ENCODE data around the gene CDCP1. TPM values are rescaled to one million over a fixed set of nuclear protein-coding genes. Genes with fewer than 3 reads are reported as not detected.

CDCP1 gene
- total RNA-seq, 6 experiments from 2014 or later, result 0.78 to 2.1 (median 1.7) TPM

DNA sequence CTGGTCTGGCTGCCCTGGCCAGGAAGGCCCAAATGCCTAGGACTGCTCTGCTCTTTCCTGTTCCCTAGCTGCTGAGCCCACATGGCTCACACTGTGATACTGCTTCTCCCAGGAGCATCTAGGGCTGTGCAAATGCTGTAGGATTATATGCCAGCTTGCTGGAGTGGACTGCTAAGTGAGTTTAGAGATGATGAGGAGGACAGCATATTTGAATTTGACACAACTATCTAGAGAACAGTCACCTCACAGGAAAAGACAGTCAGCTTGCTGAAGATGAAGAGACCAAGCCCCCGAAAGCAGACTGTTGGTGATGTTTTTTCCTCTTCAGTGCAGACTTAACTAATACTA lies 80.8 kb downstream of the CDCP1 start:
- no peaks in the 10 kb centered on the region for H3K36me3 Mint-ChIP-seq (ENCODE audit: low read depth)
- no peaks in the 10 kb centered on the region for H3K9me3 Mint-ChIP-seq
- TF ChIP-seq, protein P1, sequence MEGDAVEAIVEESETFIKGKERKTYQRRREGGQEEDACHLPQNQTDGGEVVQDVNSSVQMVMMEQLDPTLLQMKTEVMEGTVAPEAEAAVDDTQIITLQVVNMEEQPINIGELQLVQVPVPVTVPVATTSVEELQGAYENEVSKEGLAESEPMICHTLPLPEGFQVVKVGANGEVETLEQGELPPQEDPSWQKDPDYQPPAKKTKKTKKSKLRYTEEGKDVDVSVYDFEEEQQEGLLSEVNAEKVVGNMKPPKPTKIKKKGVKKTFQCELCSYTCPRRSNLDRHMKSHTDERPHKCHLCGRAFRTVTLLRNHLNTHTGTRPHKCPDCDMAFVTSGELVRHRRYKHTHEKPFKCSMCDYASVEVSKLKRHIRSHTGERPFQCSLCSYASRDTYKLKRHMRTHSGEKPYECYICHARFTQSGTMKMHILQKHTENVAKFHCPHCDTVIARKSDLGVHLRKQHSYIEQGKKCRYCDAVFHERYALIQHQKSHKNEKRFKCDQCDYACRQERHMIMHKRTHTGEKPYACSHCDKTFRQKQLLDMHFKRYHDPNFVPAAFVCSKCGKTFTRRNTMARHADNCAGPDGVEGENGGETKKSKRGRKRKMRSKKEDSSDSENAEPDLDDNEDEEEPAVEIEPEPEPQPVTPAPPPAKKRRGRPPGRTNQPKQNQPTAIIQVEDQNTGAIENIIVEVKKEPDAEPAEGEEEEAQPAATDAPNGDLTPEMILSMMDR (IDR thresholded peaks at IDR 0.05), result no peak
- DNase-seq, result no peak
- no peaks in the 10 kb centered on the region for H3K27me3 Mint-ChIP-seq (ENCODE audit: insufficient read depth)
- H3K27ac Mint-ChIP-seq, result peak overlapping the region; percentile 94
- no peak overlapping the region for H3K4me3 Mint-ChIP-seq
- peaks cover 61% of the 10 kb centered on the region for H3K4me1 Mint-ChIP-seq (ENCODE audit: low read depth)

DNA sequence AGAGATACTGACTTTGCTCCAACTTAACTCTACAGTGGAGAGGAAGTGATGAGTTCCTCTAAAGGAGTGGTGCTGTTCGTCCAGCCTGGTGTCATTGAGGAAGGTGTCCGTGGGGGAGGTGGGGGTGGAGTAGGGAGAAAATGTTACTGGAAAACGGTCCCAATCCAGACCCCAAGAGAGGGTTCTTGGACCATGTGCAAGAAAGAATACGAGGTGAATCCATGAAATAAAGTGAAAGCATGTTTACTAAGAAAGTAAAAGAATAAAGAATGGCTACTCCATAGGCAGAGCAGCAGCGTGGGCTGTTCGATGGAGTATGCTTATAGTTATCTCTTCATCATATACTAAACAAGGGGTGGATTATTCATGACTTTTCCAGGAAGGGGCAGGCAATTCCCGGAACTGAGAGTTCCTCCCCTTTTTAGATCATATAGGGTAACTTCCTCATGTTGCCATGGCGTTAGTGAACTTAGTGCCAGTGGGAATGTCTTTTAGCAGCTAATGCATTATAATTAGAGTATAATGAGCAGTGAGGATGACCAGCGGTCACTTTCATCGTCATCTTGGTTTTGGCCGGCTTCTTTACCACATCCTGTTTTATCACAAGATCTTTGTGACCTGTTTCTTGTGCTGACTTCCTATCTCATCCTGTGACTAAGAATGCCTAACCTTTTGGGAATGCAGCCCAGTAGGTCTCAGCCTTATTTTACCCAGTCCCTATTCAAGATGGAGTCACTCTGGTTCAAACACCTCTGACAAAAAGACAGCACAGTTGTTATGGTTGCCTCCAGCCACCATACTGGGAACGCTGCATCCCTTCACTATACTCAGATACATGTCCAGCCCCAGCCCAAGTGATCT lies 81.4 kb downstream of the CDCP1 start:
- peak; percentile 94 for DNase-seq
- Mint-ChIP-seq H3K27ac (peak overlapping the region; percentile 94), H3K36me3 (ENCODE audit: low read depth) (no peaks in the 10 kb centered on the region), H3K4me3 (peak overlapping the region; percentile 75), H3K9me3 (no peaks in the 10 kb centered on the region), H3K4me1 (ENCODE audit: low read depth) (peaks cover 67% of the 10 kb centered on the region), H3K27me3 (ENCODE audit: insufficient read depth) (no peaks in the 10 kb centered on the region)
- TF ChIP-seq, protein P1 (IDR thresholded peaks at IDR 0.05), result no peak

DNA sequence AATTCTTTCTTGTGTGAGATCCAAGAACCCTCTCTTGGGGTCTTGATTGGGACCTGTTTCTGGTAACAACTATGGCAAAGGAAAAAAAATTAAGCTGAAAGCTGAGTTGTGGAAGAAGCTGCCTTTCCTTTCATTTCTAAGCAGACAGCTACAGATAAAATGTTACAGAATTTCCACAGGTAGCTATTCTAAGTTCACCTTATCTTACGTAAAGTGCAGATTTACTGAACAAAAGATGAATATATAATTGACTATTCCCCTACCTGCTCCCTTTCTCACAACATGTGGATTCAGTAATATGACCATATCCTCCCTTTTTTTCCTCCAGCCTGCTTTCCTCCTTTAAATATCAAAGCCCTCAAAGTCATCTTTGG lies 83.5 kb downstream of the CDCP1 start:
- H3K27ac Mint-ChIP-seq, result no peak overlapping the region
- no peak for DNase-seq
- H3K36me3 Mint-ChIP-seq (ENCODE audit: low read depth), result no peaks in the 10 kb centered on the region
- H3K4me1 Mint-ChIP-seq (ENCODE audit: low read depth), result peaks cover 75% of the 10 kb centered on the region
- no peaks in the 10 kb centered on the region for H3K9me3 Mint-ChIP-seq
- no peaks in the 10 kb centered on the region for H3K27me3 Mint-ChIP-seq (ENCODE audit: insufficient read depth)
- TF ChIP-seq, protein P1 (IDR thresholded peaks at IDR 0.05), result no peak
- no peak overlapping the region for H3K4me3 Mint-ChIP-seq

DNA sequence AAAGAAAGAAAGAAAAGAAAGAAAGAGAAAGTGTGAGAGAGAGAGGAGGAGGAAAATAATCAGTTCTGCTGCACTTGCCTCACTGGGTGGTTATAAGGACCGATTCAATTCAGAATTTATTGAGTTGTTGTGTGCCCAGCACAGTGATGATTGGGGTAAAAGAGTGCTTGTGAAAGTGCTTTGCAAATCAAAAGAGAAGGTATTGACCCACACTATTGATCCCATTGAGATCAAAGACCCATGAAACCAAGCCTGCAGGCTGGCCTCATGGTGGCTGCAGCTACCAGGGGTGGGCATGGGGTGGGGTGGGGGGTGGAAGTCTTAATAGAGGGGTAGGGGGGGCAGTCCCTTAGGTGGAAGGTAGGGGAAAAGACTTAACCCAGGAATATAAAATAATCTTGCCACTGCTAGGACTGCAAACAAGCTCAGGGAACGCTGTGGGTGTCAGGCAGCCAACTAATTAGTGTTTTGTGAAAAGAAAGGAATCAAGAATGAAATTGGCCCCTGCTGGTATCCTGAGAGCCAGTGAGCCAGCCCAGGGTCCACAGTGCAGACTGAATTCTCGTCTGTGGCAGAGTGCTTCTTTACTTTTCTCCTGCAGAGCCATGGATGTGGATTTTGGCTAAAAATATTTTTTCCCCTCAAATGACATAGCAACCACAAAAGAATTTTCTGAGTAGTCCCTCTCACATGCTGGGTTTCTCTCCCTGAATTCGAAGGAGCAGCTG lies 85.8 kb downstream of the CDCP1 start:
- TF ChIP-seq, protein P1 (IDR thresholded peaks at IDR 0.05), result no peak
- Mint-ChIP-seq H3K4me3 (no peak overlapping the region), H3K27ac (peak overlapping the region; percentile 49), H3K9me3 (no peaks in the 10 kb centered on the region), H3K27me3 (ENCODE audit: insufficient read depth) (no peaks in the 10 kb centered on the region), H3K36me3 (ENCODE audit: low read depth) (no peaks in the 10 kb centered on the region), H3K4me1 (ENCODE audit: low read depth) (peaks cover 75% of the 10 kb centered on the region)
- no peak for DNase-seq

DNA sequence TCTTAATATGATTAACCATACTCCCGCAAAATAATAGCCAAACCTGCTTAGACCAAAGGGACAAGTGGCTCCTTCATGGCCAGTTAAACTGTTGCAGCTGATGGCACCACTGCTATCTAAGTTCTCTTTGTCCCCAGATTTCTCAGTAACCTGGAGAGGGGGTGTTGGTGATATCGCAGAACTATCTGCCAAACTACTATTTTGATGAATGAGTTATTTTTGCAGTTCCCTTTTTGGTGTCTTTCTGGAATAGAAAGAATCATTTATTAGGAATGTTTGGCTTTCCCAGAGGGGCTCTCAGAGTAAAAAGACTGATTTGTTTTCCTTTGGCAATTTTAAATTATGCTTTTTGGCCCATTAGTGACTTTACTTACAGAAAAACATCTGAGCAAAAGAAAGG lies 87.0 kb downstream of the CDCP1 start:
- H3K9me3 Mint-ChIP-seq, result no peaks in the 10 kb centered on the region
- H3K36me3 Mint-ChIP-seq (ENCODE audit: low read depth), result no peaks in the 10 kb centered on the region
- TF ChIP-seq, protein P1 (IDR thresholded peaks at IDR 0.05), result no peak
- H3K27me3 Mint-ChIP-seq (ENCODE audit: insufficient read depth), result no peaks in the 10 kb centered on the region
- no peak overlapping the region for H3K4me3 Mint-ChIP-seq
- peaks cover 75% of the 10 kb centered on the region for H3K4me1 Mint-ChIP-seq (ENCODE audit: low read depth)
- DNase-seq, result no peak
- H3K27ac Mint-ChIP-seq, result no peak overlapping the region

All from HFFc6 (cell line).